Measurements from ENCODE around the gene GABRD.

The GABRD gene

GRCh38 chr1:2080140-2080539 is 61.0 kb downstream of the GABRD start:
- no peak for DNase-seq
